GM18507 (cell line): ENCODE data around the gene SLC2A5.
A peak's percentile ranks its signal among the peaks of the same experiment; 100 is the strongest.
"Not testable (repeated sequence)": the region's sequence is repeated elsewhere in the genome, so short reads cannot be mapped to it uniquely, and the experiment has no call there.

Experiments used
- DNase-seq: peaks from one replicate; pipeline ENCODE4 v3.0.0; 2011; ENCODE audit warnings: low read depth; ENCODE audit not compliant: insufficient read length; ENCODE audit errors: extremely low spot score
- FAIRE-seq: peaks from 2 replicates; lab custom pipeline; 2011; peaks lifted over from hg19 to GRCh38; lab: Jason Lieb, UNC

Gene SLC2A5

DNA sequence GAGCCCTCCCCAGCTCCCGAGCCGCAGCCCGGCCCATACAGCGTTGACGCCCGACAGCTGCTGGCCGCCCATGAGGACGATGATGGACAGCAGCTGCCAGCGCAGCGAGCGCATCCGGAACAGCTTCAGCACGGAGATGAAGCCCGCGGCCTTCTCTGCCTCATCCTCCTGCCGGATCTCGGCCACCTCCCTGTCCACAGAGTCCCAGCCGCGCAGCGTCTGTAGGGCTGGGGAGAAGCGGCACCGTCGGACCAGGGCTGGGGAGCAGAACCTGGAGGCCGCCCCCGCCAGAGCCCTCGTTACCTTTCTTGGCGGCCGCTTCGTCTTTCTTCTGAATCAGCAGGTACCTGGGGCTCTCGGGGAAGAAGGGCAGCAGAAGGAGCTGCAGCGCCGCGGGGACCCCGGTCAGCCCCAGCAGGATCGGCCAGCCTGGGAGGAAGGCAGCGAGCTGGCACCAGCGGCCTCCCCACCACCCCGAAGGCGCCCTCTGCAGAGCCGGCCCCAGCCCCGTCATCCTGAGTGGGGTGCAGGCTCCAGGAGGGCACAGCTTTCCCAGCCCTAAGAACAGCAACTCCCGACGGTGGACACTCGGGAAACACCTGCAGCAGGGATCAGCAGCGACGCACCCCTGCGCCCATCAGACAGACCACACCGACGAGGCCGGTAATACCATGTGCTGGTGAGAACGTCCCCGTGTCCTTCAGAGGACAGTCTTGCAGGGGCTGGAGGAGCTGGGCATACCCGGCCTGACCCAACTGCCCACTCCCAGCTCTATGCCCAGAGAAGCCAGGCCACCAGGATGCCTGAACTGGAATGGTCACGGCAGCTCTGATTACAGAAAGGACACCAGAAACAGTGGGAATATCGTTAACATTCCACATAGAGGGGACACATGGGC, 29.4 kb downstream of the SLC2A5 start:
- no peak for FAIRE-seq
- DNase-seq, result no peak

- DNase-seq (no peak), FAIRE-seq (no peak)
Observed at GRCh38 chr1:9038881-9039760, 30.3 kb downstream of the SLC2A5 start.

GRCh38 chr1:9038338-9038650, 31.1 kb downstream of the SLC2A5 start:
- FAIRE-seq, result no peak

GRCh38 chr1:9037476-9038337, 31.7 kb downstream of the SLC2A5 start:
- DNase-seq (peak; percentile 40), FAIRE-seq (peak; percentile 94)

More at GRCh38 chr1:9038338-9038650, 31.1 kb downstream of the SLC2A5 start:
- DNase-seq, result no peak

DNA sequence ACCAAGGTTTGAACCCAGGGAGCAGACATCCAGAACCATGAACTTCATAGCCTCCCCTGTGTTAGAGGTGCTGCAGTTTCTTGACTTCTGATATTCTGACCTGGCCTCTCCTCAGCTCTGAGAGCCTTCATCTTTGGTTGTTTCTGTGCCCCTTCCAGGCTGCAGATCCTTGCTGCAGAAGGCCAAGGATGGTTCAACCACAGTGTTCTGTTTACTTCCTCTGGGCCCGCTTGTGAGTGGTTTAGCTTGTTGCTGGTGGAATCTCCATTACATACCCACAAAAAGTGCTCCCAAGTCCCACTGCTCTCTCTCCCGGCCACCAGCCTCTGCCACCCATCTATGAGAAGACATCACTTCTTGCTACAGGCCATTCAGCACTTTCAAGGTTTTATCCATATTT, 34.2 kb downstream of the SLC2A5 start:
- DNase-seq (no peak), FAIRE-seq (no peak)

DNA sequence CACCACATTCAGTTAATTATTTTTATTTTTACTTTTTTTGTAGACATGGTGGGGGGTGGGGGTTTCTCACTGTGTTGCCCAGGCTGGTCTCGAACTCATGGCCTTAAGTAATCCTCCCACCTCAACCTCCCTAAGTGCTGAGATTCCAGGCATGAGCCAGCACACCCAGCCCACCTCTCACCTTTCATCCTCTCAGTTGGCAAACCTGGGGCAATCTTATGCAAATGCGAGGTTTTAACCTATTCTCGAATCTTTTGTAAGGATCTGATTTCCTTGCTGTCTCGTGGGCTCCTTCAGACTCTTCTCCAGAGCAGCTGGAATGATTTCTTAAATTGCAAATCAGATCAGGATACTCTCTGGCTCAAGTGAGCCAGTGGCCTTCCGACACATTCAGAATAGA, 36.1 kb downstream of the SLC2A5 start:
- DNase-seq (no peak), FAIRE-seq (no peak)

GRCh38 chr1:9031484-9032259, 37.8 kb downstream of the SLC2A5 start:
- DNase-seq, result no peak
- no peak for FAIRE-seq

GRCh38 chr1:9031077-9031476, 38.4 kb downstream of the SLC2A5 start:
- not testable (repeated sequence) for DNase-seq, FAIRE-seq

DNA sequence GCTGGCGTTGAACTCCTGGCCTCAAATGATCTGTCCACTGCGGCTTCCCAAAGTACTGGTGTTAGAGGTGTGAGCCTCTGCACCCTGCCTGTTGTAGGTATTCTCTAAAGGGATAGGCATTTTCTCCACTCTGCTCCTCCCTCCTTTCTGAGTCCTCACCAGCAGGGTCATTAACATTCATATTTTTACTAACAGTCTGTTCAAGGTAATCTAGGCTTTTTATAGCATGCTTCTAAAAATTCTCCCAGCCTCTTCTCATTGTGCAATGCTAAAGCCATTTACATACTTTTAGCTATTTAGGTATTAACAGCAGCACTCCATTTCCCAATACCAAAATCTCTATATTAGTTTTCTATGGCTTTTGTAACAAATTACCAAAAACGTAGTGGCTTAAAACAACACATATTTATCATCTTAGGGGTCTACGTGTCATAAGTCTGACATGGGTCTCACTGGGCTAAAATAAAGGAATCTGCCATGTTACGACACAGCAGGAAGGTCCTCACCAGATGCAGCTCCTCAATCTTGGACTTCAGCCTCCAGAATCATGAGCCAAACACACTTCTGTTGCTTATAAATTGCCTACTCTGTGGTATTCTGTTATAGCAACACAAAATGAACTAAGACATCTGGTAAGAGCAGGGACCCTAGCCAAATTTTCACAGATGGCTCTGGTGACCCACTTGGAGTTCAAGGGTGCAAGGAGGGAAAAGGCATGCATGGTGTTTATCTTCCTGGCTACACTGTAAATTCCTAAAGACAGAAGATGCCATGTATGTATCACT, 40.3 kb downstream of the SLC2A5 start:
- FAIRE-seq (no peak), DNase-seq (no peak)

DNA sequence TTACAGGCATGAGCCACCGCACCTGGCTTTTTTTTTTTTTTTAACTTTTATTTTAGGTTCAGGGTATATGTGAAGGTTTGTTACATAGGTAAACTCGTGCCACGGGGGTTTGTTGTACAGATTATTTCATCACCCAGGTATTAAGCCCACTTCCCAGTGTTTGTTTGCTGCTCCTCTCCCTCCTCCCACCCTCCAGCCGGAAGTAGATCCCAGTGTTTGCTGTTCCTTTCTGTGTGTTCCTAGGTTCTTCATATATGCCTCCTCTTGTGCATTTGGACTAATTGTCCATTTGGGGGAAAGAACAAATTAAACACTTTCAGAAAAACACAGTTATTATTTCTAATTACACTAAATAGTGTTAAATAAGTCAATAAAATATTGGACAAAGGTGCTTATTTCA, 42.1 kb downstream of the SLC2A5 start:
- no peak for DNase-seq
- FAIRE-seq, result no peak

DNA sequence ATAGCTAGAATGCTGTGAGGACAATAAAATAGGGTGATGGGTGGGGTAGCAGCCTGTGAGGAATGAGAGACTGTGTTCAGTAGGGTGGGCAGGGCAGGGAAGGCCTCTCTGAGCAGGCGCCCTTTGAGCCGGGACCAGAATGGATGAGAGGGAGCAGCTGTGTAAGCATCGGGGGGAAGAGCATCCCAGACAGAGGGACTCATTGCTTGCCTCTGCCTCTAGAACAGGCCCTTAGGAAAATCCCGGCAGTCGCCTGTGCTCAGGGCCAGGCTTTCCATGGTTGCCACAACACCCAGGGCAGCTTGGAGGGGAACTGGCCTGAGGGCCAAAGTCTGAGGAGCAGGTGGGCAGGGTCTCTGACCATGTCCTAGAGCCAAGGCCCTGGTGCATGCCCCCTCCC, 44.0 kb downstream of the SLC2A5 start:
- FAIRE-seq (no peak), DNase-seq (no peak)

DNA sequence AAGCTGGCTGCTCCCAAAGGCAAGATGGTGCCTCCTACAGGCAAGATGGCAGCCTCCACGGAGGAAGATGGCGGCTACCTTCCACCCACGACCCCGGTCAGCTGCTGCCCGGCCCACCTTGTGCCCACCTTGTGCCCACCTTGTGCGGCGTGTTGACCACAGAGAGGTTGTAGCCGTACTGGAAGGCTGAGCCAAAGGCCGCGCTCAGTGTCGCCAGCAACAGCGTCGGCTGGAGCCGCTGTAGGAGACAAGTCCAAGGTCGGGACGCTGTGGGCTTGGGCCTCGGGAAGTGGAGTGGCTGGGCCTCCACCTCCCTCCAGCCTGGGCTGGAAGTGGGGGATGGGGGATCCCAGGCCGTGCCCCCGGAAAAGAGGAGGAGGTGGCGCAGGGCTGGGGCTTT, 44.6 kb downstream of the SLC2A5 start:
- FAIRE-seq (no peak), DNase-seq (no peak)

DNA sequence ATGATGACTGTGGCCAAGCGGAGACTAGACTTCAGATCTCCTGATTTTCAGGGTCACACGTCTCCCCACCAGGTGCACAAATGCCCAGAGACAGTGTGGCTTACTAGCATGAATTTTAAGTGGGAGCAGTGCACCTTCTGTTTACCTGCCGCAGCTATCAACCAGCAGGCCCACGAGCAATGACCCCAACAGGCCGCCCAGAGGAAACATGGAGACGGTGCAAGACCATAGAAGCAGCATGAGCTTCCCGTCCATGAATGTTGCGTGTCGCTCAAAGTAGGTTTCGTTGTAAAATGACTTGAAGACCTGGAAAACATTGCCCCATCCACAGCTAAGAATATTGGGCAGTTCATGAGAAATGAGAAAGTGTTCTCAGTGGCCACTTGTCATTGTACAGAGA, 46.7 kb downstream of the SLC2A5 start:
- FAIRE-seq, result no peak
- no peak for DNase-seq

GRCh38 chr1:9022026-9022738, 47.3 kb downstream of the SLC2A5 start:
- DNase-seq, FAIRE-seq: not testable (repeated sequence)

DNA sequence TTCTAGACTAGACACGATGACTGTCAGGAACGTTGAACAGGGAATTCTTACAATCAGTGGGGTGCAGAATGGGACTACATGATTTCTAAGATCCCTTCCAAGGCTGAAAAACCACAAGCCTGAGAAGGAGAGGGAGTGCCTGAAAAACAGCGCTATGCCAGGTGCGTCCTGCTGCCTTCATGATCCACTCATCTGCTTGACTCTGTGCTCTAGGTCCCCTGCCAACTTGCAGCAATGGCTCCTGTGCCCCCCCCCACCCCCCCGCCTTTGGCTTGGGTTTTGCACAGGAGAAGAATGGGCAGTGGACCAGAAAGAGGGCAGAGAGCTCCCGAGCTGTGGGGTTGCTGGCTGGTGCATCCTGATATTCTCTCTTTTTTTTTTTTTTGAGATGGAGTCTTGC, 49.1 kb downstream of the SLC2A5 start:
- DNase-seq (no peak), FAIRE-seq (no peak)

DNA sequence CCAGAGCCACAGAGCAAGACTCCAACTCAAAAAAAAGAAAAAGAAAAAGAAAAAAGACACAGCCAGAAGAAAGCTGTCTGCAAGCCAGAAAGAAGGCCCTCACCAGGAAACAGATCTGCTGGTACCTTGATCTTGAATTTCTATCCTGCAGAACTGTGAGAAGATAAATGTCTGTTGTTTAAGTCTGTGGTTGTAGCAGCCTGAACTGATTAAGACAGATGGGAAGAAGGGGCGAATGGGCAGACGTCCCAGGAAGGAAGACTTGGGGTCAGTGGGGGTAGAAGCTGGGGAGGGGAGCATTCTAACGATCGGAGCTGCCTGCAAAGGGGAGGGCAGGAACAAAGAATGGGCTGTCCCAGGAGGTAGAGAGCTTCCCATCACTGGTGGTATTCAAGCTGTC, 49.5 kb downstream of the SLC2A5 start:
- FAIRE-seq (no peak), DNase-seq (no peak)

GRCh38 chr1:9018333-9018732, 51.1 kb downstream of the SLC2A5 start:
- DNase-seq (no peak), FAIRE-seq (no peak)

- DNase-seq (no peak), FAIRE-seq (no peak)
Observed at GRCh38 chr1:9016455-9016854, 53.0 kb downstream of the SLC2A5 start.
